GM10248 (cell line): ENCODE results near the gene CPT1C.

Experiments used
- CTCF ChIA-PET: fragments of 300-600 bp; sonication (Branson Sonifier 250); formaldehyde crosslinking; extraction: SDS; loops from one replicate; lab custom pipeline; 2021; ENCODE audit warnings: antibody characterized with exemption; lab: Yijun Ruan, JAX
- POLR2A ChIA-PET: fragments of 350-650 bp; sonication (Branson Sonifier 250); formaldehyde crosslinking; extraction: SDS; loops from one replicate; lab custom pipeline; 2020; ENCODE audit warnings: antibody characterized with exemption; lab: Yijun Ruan, JAX
- DNase-seq: peaks from one replicate; pipeline ENCODE4 v3.0.0; 2012; ENCODE audit errors: extremely low spot score
- TF ChIP-seq, protein P1 (sequence below): IDR thresholded peaks from 2 replicates; pipeline ENCODE4 v1.5.1; 2012; ENCODE audit warnings: mild to moderate bottlenecking, low read depth; ENCODE audit errors: extremely low read depth, missing control alignments, control extremely low read depth

The CPT1C gene

DNA sequence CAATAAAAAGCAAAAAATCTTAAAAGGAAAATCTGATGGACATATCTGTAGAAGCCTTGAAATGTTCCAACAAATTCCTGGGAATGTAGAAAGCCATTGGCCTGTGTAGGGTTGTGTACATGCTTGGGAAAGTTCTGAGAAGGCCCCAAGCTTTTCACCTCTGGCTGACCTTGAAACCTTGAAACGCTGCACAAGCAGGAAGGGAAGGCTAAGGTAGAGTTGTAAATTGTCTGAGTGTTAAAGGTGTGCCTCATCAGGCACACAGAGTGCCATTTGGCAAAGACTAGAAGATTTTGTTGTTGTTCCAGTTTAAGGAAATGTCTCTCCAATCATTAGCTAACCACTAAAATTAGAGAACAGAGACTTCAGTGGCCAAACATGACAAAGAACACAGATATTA lies 61.8 kb downstream of the CPT1C start:
- ChIA-PET POLR2A (no interaction called here), CTCF (no interaction called here)
- TF ChIP-seq, protein P1, sequence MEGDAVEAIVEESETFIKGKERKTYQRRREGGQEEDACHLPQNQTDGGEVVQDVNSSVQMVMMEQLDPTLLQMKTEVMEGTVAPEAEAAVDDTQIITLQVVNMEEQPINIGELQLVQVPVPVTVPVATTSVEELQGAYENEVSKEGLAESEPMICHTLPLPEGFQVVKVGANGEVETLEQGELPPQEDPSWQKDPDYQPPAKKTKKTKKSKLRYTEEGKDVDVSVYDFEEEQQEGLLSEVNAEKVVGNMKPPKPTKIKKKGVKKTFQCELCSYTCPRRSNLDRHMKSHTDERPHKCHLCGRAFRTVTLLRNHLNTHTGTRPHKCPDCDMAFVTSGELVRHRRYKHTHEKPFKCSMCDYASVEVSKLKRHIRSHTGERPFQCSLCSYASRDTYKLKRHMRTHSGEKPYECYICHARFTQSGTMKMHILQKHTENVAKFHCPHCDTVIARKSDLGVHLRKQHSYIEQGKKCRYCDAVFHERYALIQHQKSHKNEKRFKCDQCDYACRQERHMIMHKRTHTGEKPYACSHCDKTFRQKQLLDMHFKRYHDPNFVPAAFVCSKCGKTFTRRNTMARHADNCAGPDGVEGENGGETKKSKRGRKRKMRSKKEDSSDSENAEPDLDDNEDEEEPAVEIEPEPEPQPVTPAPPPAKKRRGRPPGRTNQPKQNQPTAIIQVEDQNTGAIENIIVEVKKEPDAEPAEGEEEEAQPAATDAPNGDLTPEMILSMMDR = no peak
- no peak for DNase-seq

DNA sequence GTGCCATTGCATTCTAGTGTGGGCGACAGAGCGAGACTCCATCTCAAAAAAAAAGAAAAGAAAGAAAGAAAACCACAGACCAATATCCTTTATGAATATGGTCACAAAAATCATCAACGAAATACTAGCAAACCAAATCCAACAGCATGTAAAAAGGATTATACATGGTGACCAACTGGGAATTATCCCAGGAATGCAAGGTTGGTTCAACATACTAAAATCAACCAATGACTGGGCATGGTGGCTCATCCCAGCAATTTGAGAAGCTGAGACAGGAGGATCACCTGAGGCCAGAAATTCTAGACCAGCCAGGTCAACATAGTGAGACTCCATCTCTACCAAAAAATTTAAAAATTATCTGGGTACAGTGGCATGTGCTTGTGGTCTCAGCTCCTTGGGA lies 65.0 kb downstream of the CPT1C start:
- no peak for DNase-seq
- TF ChIP-seq, protein P1 = no peak
- ChIA-PET CTCF (no interaction called here), POLR2A (no interaction called here)

DNA sequence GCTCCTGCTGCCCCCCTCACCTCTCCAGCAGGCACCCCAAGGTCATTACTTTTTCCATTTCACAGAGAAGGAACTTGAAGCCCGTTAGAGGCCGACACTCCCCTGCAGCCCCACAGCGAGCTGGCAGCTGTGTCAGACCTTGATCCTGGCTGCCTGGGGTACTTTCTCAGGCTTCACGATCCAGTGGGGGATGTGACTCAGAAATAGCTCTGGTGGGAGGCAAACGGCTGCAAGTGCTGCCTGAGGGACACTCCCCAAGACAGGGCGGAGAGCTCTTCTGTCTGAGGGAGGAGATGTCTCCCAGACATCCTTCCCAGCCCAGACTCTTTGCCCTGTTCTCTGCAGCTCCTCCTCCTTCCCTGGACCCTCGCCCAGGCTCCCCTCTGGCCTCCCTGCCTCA lies 67.4 kb downstream of the CPT1C start:
- ChIA-PET CTCF (interaction anchor here (1.7 kb wide), 1 partner anchor 23 kb away, joined by 5 read pairs; no protein-coding TSS in a partner anchor), POLR2A (no interaction called here)
- TF ChIP-seq, protein P1 = no peak
- DNase-seq = no peak

DNA sequence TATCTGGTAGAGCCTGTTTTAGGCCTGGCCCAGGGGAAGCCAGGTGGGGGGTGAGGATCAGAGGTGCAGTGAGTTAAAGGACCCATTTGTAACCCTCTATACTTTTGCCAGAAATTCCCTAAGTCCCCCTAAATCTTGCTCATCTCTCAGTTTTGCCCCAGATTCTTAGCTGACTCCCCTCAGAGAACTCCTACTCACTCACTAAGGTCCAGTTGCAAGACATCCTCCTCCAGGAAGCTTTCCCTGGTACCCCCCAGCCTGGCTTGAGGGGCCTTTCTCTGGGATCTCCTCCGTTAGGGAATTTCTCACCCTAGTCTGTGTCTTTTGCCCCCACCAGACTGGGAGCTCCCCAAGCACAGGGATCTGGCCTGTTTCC lies 70.3 kb downstream of the CPT1C start:
- POLR2A ChIA-PET = no interaction called here
- TF ChIP-seq, protein P1 = no peak
- CTCF ChIA-PET = no interaction called here
- DNase-seq = no peak

DNA sequence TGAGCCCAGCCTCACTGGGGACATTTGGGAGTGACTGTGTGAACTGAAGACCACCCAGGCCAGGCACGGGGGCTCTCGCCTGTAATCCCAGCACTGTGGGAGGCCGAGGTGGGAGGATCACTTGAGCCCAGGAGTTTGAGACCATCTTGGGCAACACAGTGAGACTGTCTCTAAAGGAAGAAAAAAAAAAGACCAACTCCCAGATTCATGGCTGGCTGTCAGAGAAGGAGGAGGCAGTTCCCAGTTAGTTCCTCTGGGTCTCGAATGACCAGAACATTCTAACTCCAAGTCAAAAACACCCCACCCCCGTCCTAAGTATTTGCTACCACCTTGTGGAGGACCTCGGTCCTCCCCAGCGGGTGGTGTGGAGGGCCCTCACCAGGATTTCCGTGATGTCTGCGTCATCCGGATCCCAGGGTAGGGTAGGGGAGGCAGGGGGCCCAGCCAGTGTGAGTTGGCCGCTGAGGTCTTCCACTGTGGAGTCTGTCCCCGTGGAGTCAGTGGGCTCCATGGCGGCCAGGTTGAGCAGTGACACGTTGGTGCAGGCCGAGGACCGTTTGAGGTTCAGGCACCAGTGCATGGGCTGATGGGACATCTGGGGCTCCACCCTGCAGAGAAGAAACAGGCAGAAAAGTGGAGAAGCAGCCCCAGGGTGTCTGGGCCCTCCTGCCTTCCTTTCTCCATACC lies 70.9 kb downstream of the CPT1C start:
- POLR2A ChIA-PET = no interaction called here
- CTCF ChIA-PET = no interaction called here
- no peak for DNase-seq

DNA sequence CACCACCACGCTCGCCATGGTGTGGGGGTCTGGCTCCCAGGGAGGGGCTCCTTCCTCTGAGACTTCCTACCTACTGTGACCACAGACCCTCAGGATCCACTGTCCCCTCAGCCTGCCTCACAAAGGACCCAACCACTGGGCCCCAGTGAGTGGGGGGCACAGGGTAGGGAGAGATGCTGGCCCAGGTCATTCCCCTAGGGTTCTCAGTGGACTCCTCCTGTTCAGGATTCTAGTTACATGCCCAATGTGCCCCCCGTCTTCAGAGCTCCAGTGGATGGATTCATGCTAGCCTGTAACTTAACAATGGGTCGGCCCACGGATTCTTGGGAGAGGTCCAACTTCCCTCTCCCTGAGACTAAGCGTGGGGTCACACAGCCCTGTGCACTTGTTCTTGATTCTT lies 72.3 kb downstream of the CPT1C start, which contains the start of gene TSKS:
Gene TSKS, minus strand, starts transcription at position 77 of the 400 bp plus-strand sequence. Its CDS starts 59 bp downstream, at position 18.
- TF ChIP-seq, protein P1 = no peak
- ChIA-PET CTCF (no interaction called here), POLR2A (no interaction called here)
- DNase-seq = no peak

More for the DNA sequence above, 70.9 kb downstream of the CPT1C start:
- TF ChIP-seq, protein P1 = no peak
